Measurements from ENCODE around the gene SH2D6.

SH2D6 gene

GRCh38 chr2:85468096-85468703, 49.7 kb downstream of the SH2D6 start:
- H3K27ac ChIP-seq (ENCODE audit: low read depth, low read length): no peak overlapping the region
- no peaks in the 10 kb centered on the region for H3K79me2 ChIP-seq (ENCODE audit: insufficient read depth, low read length)
- H3K9me2 ChIP-seq (replicated peaks; ENCODE audit: insufficient read depth, low read length): no peaks in the 10 kb centered on the region
- TF ChIP-seq EZH2phosphoT487 (conservative IDR thresholded peaks at IDR 0.05; ENCODE audit: low read length) (no peak), CTCF (IDR thresholded peaks at IDR 0.05; ENCODE audit: insufficient read depth, low read length, poor library complexity, severe bottlenecking) (no peak)
- H3K9me3 ChIP-seq (ENCODE audit: insufficient read depth, low read length): no peaks in the 10 kb centered on the region
- H2AFZ ChIP-seq (ENCODE audit: low read depth, low read length, severe bottlenecking): no peak overlapping the region
- H3K4me2 ChIP-seq (ENCODE audit: low read depth, low read length, poor library complexity, severe bottlenecking): no peak overlapping the region
- H3K4me3 ChIP-seq (ENCODE audit: insufficient read depth, low read length, poor library complexity, severe bottlenecking): no peak overlapping the region
- H4K20me1 ChIP-seq (ENCODE audit: low read depth, low read length): no peaks in the 10 kb centered on the region
- H3K9ac ChIP-seq (ENCODE audit: low read length): no peak overlapping the region
- H3F3A ChIP-seq (ENCODE audit: insufficient read depth): no peaks in the 10 kb centered on the region
- no peaks in the 10 kb centered on the region for H3K27me3 ChIP-seq (ENCODE audit: low read length)
- no peaks in the 10 kb centered on the region for H3K36me3 ChIP-seq (ENCODE audit: low read length)

GRCh38 chr2:85468704-85469349, 50.3 kb downstream of the SH2D6 start:
- H3K4me2 ChIP-seq (ENCODE audit: low read depth, low read length, poor library complexity, severe bottlenecking): no peak overlapping the region
- no peak overlapping the region for H3K27ac ChIP-seq (ENCODE audit: low read depth, low read length)
- H3K9me2 ChIP-seq (replicated peaks; ENCODE audit: insufficient read depth, low read length): no peaks in the 10 kb centered on the region
- H3K79me2 ChIP-seq (ENCODE audit: insufficient read depth, low read length): no peaks in the 10 kb centered on the region
- TF ChIP-seq EZH2phosphoT487 (conservative IDR thresholded peaks at IDR 0.05; ENCODE audit: low read length) (no peak), CTCF (IDR thresholded peaks at IDR 0.05; ENCODE audit: insufficient read depth, low read length, poor library complexity, severe bottlenecking) (no peak)
- no peak overlapping the region for H2AFZ ChIP-seq (ENCODE audit: low read depth, low read length, severe bottlenecking)
- H3K9me3 ChIP-seq (ENCODE audit: insufficient read depth, low read length): no peaks in the 10 kb centered on the region
- no peaks in the 10 kb centered on the region for H3F3A ChIP-seq (ENCODE audit: insufficient read depth)
- no peak overlapping the region for H3K9ac ChIP-seq (ENCODE audit: low read length)
- H3K36me3 ChIP-seq (ENCODE audit: low read length): no peaks in the 10 kb centered on the region
- no peaks in the 10 kb centered on the region for H3K27me3 ChIP-seq (ENCODE audit: low read length)
- no peak overlapping the region for H3K4me3 ChIP-seq (ENCODE audit: insufficient read depth, low read length, poor library complexity, severe bottlenecking)
- H4K20me1 ChIP-seq (ENCODE audit: low read depth, low read length): no peaks in the 10 kb centered on the region

- Histone ChIP-seq H3F3A (ENCODE audit: insufficient read depth) (no peaks in the 10 kb centered on the region), H3K9me2 (replicated peaks; ENCODE audit: insufficient read depth, low read length) (no peaks in the 10 kb centered on the region), H3K4me2 (ENCODE audit: low read depth, low read length, poor library complexity, severe bottlenecking) (no peak overlapping the region), H3K9ac (ENCODE audit: low read length) (no peak overlapping the region), H3K79me2 (ENCODE audit: insufficient read depth, low read length) (no peaks in the 10 kb centered on the region), H3K27ac (ENCODE audit: low read depth, low read length) (no peak overlapping the region), H4K20me1 (ENCODE audit: low read depth, low read length) (no peaks in the 10 kb centered on the region), H3K27me3 (ENCODE audit: low read length) (no peaks in the 10 kb centered on the region), H2AFZ (ENCODE audit: low read depth, low read length, severe bottlenecking) (no peak overlapping the region), H3K9me3 (ENCODE audit: insufficient read depth, low read length) (no peaks in the 10 kb centered on the region), H3K36me3 (ENCODE audit: low read length) (no peaks in the 10 kb centered on the region), H3K4me3 (ENCODE audit: insufficient read depth, low read length, poor library complexity, severe bottlenecking) (no peak overlapping the region)
- TF ChIP-seq CTCF (IDR thresholded peaks at IDR 0.05; ENCODE audit: insufficient read depth, low read length, poor library complexity, severe bottlenecking): no peak
- TF ChIP-seq EZH2phosphoT487 (conservative IDR thresholded peaks at IDR 0.05; ENCODE audit: low read length): no peak
Measured at GRCh38 chr2:85470850-85471800, 52.6 kb downstream of the SH2D6 start.

Data from SU-DHL-6 (cell line).